ENCODE results near the gene ST6GALNAC1.

- TF ChIP-seq CTCF (conservative IDR thresholded peaks at IDR 0.05; ENCODE audit: low read depth, low read length) (0 out of 2 replicates have a peak, but pooled peaks have one; percentile 9), EZH2 (IDR thresholded peaks at IDR 0.05; ENCODE audit: borderline replicate concordance, low read depth, low read length, poor library complexity, severe bottlenecking) (no peak)
These were observed 49.6 kb downstream of the ST6GALNAC1 start for GRCh38 chr17:76593959-76594358.

Measured in A673 (cell line).